GM18519 (cell line): ENCODE measurements around the gene LAP3.
A peak's percentile ranks its signal among the peaks of the same experiment; 100 is the strongest.
"Not testable (repeated sequence)": the region's sequence is repeated elsewhere in the genome, so short reads cannot be mapped to it uniquely, and the experiment has no call there.

Experiments
- ATAC-seq: cut with Tn5 transposase; IDR thresholded peaks from one replicate; pipeline ENCODE4 v1.9.1; 2021; ENCODE audit warnings: mild to moderate bottlenecking, moderate library complexity; ENCODE audit not compliant: unreplicated experiment, low FRiP score

Gene LAP3

GRCh38 chr4:17561195-17561909, 15.6 kb upstream of the LAP3 start:
- ATAC-seq = no peak

- ATAC-seq = no peak
Measured at GRCh38 chr4:17562157-17562556, 14.8 kb upstream of the LAP3 start.

- no peak for ATAC-seq
Measured at GRCh38 chr4:17565846-17566245, 11.2 kb upstream of the LAP3 start.

GRCh38 chr4:17567271-17567670, 9.7 kb upstream of the LAP3 start:
- ATAC-seq = no peak

GRCh38 chr4:17574206-17574605, 2.8 kb upstream of the LAP3 start:
- no peak for ATAC-seq

- ATAC-seq = not testable (repeated sequence)
Measured at GRCh38 chr4:17575177-17575576, 1.8 kb upstream of the LAP3 start.

- no peak for ATAC-seq
Measured at GRCh38 chr4:17577665-17578481, 875 bp downstream of the LAP3 start.

- ATAC-seq = peak; percentile 25
Measured at GRCh38 chr4:17578482-17578891, 1.5 kb downstream of the LAP3 start.

GRCh38 chr4:17580969-17581368, 4.0 kb downstream of the LAP3 start:
- ATAC-seq = no peak

GRCh38 chr4:17583276-17583675, 6.3 kb downstream of the LAP3 start:
- ATAC-seq = no peak

GRCh38 chr4:17583941-17584340, 6.9 kb downstream of the LAP3 start:
- no peak for ATAC-seq

GRCh38 chr4:17584521-17585213, 7.7 kb downstream of the LAP3 start:
- no peak for ATAC-seq

GRCh38 chr4:17587094-17587822, 10.3 kb downstream of the LAP3 start:
- no peak for ATAC-seq

GRCh38 chr4:17589355-17589754, 12.4 kb downstream of the LAP3 start:
- no peak for ATAC-seq

GRCh38 chr4:17595471-17596005, 18.5 kb downstream of the LAP3 start:
- ATAC-seq = peak; percentile 87

- no peak for ATAC-seq
Measured at GRCh38 chr4:17597517-17597916, 20.5 kb downstream of the LAP3 start.

GRCh38 chr4:17599826-17600225, 22.8 kb downstream of the LAP3 start:
- ATAC-seq = no peak

- no peak for ATAC-seq
Measured at GRCh38 chr4:17605236-17605635, 28.2 kb downstream of the LAP3 start.

- peak; percentile 31 for ATAC-seq
Measured at GRCh38 chr4:17613761-17614415, 36.9 kb downstream of the LAP3 start.
